Caco-2 (cell line): ENCODE measurements around the gene OR5B12. TPM values are rescaled to one million over a fixed set of nuclear protein-coding genes. Genes with fewer than 3 reads are reported as not detected.

Experiments used
- BruUV-seq: library from RNA; stranded (reverse); fragments of 400-500 nt; replicated peaks from 2 replicates; lab custom pipeline; 2021; lab: Mats Ljungman, UMichigan
- CTCF ChIA-PET: fragments of 300-600 bp; sonication (Branson Sonifier 250); formaldehyde crosslinking; loops from one replicate; lab custom pipeline; 2022; ENCODE audit warnings: antibody characterized with exemption; lab: Charles Lee
- POLR2A ChIA-PET: fragments of 300-600 bp; sonication (Branson Sonifier 250); formaldehyde crosslinking; loops from one replicate; lab custom pipeline; 2022; ENCODE audit warnings: antibody characterized with exemption; lab: Charles Lee
- DNase-seq, 2 experiments: peaks; one replicate each; pipeline versions ENCODE4 v3.0.0 to v3.0.0-alpha.2; 2020 to 2022
- H3K27me3 ChIP-seq: replicated peaks from 2 replicates; pipeline ENCODE4 v1.6.0; 2011; ENCODE audit warnings: low read length; ENCODE audit not compliant: control insufficient read depth, insufficient read depth
- H3K36me3 ChIP-seq: 2 replicates; pipeline ENCODE4 v1.5.1; 2011; ENCODE audit warnings: low read length; ENCODE audit not compliant: control insufficient read depth, insufficient read depth
- H3K4me1 ChIP-seq: fragments of 250-450 bp; sonication (Bioruptor Pico); 2 replicates; pipeline ENCODE4 v1.5.1; 2020; ENCODE audit warnings: mild to moderate bottlenecking
- H3K4me3 ChIP-seq: 2 replicates; pipeline ENCODE4 v1.5.1; 2011; ENCODE audit warnings: low read depth, mild to moderate bottlenecking, control low read depth, low read length
- H3K9me3 ChIP-seq: fragments of 250-450 bp; sonication (Bioruptor Pico); 2 replicates; pipeline ENCODE4 v1.5.1; 2020; ENCODE audit warnings: mild to moderate bottlenecking, moderate library complexity
- H3K27ac Mint-ChIP-seq: one replicate; pipeline ENCODE4 v1.8.0; 2022; ENCODE audit warnings: mixed read lengths; ENCODE audit not compliant: unreplicated experiment
- H3K27me3 Mint-ChIP-seq: one replicate; pipeline ENCODE4 v1.8.0; 2022; ENCODE audit warnings: mixed read lengths; ENCODE audit not compliant: insufficient read depth, unreplicated experiment
- H3K36me3 Mint-ChIP-seq: one replicate; pipeline ENCODE4 v1.8.0; 2022; ENCODE audit warnings: mild to moderate bottlenecking, mixed read lengths; ENCODE audit not compliant: insufficient read depth, unreplicated experiment
- H3K4me1 Mint-ChIP-seq: one replicate; pipeline ENCODE4 v1.8.0; 2022; ENCODE audit warnings: low read depth, mixed read lengths; ENCODE audit not compliant: unreplicated experiment
- H3K4me3 Mint-ChIP-seq: one replicate; pipeline ENCODE4 v1.8.0; 2022; ENCODE audit warnings: mild to moderate bottlenecking, moderate library complexity, mixed read lengths; ENCODE audit not compliant: unreplicated experiment
- H3K9me3 Mint-ChIP-seq: one replicate; pipeline ENCODE4 v1.8.0; 2022; ENCODE audit warnings: mixed read lengths; ENCODE audit not compliant: unreplicated experiment
- intact Hi-C: fragments of 100-400 bp; cut with micrococcal nuclease; formaldehyde crosslinking; loops from one replicate; pipeline ENCODE4 v1.10.0; 2022; ENCODE audit not compliant: unreplicated experiment
- total RNA-seq: library from RNA; stranded (reverse); gene quantifications from 2 replicates; pipeline ENCODE4 v1.2.3, GENCODE V29; 2022
- TF ChIP-seq, protein P1 (sequence below), 2 experiments: fragments of 200-600 bp in 1 of 2; IDR thresholded peaks; 1 replicate in 1 of 2; 2 replicates in 1 of 2; pipeline versions ENCODE4 v1.5.1 to v1.8.0; 2011 to 2022; ENCODE audit warnings: antibody characterized with exemption in 1 of 2, control low read depth in 1 of 2, inconsistent platforms in 1 of 2, low read depth in 1 of 2, low read length in 1 of 2, mild to moderate bottlenecking in 1 of 2, moderate library complexity in 1 of 2; ENCODE audit not compliant: insufficient read depth in 1 of 2, severe bottlenecking in 1 of 2, unreplicated experiment in 1 of 2

OR5B12 gene
- total RNA-seq, 1 experiment from 2014 or later, result not detected

DNA sequence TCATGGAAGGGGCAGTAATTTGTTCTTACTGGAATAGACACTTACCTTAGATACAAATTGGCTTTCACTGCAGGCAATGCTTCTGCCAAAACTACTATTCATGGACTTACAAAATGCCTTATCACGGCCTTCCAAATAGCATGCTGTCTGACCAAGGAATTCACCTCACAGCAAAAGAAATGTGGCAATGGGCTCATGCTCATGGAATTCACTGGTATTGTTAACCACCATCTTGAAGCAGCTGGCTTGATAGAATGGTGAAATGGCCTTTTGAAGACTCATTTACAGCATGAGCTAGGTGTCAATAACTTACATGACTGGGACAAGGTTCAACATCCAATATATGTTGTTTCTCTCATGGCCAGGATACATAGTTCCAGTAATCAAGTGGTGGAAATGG is 43.9 kb upstream of the OR5B12 start:
- H3K27me3 ChIP-seq, result no peaks in the 10 kb centered on the region
- Mint-ChIP-seq H3K4me1 (no peaks in the 10 kb centered on the region), H3K36me3 (no peaks in the 10 kb centered on the region), H3K4me3 (no peak overlapping the region), H3K27me3 (peaks cover 9% of the 10 kb centered on the region), H3K27ac (no peak overlapping the region), H3K9me3 (no peaks in the 10 kb centered on the region)
- DNase-seq, result no peak
- no peak overlapping the region for H3K4me3 ChIP-seq
- H3K9me3 ChIP-seq, result no peaks in the 10 kb centered on the region
- CTCF ChIA-PET, result no interaction called here
- no peaks in the 10 kb centered on the region for H3K36me3 ChIP-seq
- no peaks in the 10 kb centered on the region for H3K4me1 ChIP-seq
- TF ChIP-seq, protein P1, sequence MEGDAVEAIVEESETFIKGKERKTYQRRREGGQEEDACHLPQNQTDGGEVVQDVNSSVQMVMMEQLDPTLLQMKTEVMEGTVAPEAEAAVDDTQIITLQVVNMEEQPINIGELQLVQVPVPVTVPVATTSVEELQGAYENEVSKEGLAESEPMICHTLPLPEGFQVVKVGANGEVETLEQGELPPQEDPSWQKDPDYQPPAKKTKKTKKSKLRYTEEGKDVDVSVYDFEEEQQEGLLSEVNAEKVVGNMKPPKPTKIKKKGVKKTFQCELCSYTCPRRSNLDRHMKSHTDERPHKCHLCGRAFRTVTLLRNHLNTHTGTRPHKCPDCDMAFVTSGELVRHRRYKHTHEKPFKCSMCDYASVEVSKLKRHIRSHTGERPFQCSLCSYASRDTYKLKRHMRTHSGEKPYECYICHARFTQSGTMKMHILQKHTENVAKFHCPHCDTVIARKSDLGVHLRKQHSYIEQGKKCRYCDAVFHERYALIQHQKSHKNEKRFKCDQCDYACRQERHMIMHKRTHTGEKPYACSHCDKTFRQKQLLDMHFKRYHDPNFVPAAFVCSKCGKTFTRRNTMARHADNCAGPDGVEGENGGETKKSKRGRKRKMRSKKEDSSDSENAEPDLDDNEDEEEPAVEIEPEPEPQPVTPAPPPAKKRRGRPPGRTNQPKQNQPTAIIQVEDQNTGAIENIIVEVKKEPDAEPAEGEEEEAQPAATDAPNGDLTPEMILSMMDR (IDR thresholded peaks at IDR 0.05; ENCODE audit: insufficient read depth in 1 of 2, low read depth in 1 of 2, low read length in 1 of 2, severe bottlenecking in 1 of 2, unreplicated experiment in 1 of 2), result no peak
- no TSS peak for BruUV-seq
- POLR2A ChIA-PET, result no interaction called here
- intact Hi-C loops, result no loop called here

DNA sequence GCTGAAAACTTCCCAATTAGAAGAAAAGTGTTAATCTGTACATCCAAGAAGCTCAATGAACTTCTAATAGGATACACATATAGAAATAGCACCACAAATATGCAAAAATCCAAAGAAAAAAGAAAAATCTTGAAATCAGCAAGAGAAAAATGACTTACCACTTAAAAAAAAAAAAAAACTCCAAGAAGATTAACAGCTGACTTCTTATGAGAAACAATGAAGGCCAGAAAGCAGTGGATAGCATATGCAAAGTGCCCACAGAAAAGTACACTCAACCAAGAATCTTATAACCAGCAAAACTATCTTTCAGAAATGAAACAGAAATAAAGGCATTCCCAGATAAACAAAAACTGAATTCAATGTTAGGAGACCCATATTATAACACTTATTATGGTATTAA is 29.9 kb upstream of the OR5B12 start:
- Mint-ChIP-seq H3K27ac (no peak overlapping the region), H3K9me3 (peaks cover 33% of the 10 kb centered on the region), H3K4me3 (no peak overlapping the region), H3K27me3 (peaks cover 3% of the 10 kb centered on the region), H3K36me3 (no peaks in the 10 kb centered on the region), H3K4me1 (no peaks in the 10 kb centered on the region)
- ChIA-PET POLR2A (no interaction called here), CTCF (no interaction called here)
- intact Hi-C loops, result no loop called here
- H3K27me3 ChIP-seq, result no peaks in the 10 kb centered on the region
- no peak overlapping the region for H3K4me3 ChIP-seq
- DNase-seq, result no peak
- no TSS peak for BruUV-seq
- TF ChIP-seq, protein P1 (IDR thresholded peaks at IDR 0.05; ENCODE audit: insufficient read depth in 1 of 2, low read depth in 1 of 2, low read length in 1 of 2, severe bottlenecking in 1 of 2, unreplicated experiment in 1 of 2), result no peak
- H3K9me3 ChIP-seq, result peaks cover 12% of the 10 kb centered on the region; the same call in 1 of the 2 replicates
- no peaks in the 10 kb centered on the region for H3K4me1 ChIP-seq
- H3K36me3 ChIP-seq, result no peaks in the 10 kb centered on the region

DNA sequence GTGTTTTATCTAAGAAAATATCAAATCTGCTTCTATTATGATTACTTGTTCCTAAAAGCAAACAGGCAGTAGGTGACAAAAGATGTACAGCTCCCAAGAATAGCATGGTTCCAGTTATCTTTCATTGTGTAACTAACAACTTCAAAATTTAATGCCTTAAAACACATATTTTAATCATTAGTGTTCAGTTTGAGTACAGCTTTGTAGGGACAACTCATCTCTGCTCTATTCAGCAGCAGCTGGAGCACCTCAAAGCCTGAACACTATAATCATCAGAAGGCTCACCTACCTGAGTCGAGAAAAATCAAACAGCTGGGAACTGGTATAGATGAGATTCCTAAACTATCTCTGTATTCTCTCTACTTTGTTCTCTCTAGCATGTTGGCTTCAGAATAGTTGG is 24.3 kb upstream of the OR5B12 start:
- ChIA-PET CTCF (no interaction called here), POLR2A (no interaction called here)
- no peak overlapping the region for H3K4me3 Mint-ChIP-seq
- peaks cover 2% of the 10 kb centered on the region for H3K9me3 Mint-ChIP-seq
- DNase-seq, result no peak
- Histone ChIP-seq H3K9me3 (0 out of 2 replicates have a peak, but pooled peaks cover 4% of the 10 kb centered on the region), H3K4me3 (no peak overlapping the region), H3K4me1 (no peaks in the 10 kb centered on the region), H3K27me3 (no peaks in the 10 kb centered on the region), H3K36me3 (no peaks in the 10 kb centered on the region)
- H3K27ac Mint-ChIP-seq, result no peak overlapping the region
- TF ChIP-seq, protein P1 (IDR thresholded peaks at IDR 0.05; ENCODE audit: insufficient read depth in 1 of 2, low read depth in 1 of 2, low read length in 1 of 2, severe bottlenecking in 1 of 2, unreplicated experiment in 1 of 2), result no peak
- no peaks in the 10 kb centered on the region for H3K4me1 Mint-ChIP-seq
- BruUV-seq, result no TSS peak
- no peaks in the 10 kb centered on the region for H3K36me3 Mint-ChIP-seq
- intact Hi-C loops, result no loop called here
- H3K27me3 Mint-ChIP-seq, result no peaks in the 10 kb centered on the region
